Right renal pelvis (tissue), 4 donors: ENCODE measurements around the gene MYO16. TPM values are rescaled to one million over a fixed set of nuclear protein-coding genes. Genes with fewer than 3 reads are reported as not detected.

Experiments
- DNase-seq, 4 donors: peaks; one replicate each; pipeline ENCODE4 v3.0.0-alpha.2; 2013; ENCODE audit warnings: low read depth in 4 of 4, low spot score in 3 of 4, missing footprints in 1 of 4
- polyA plus RNA-seq, 4 donors: library from polyadenylated mRNA; unstranded; fragments of 120-200 nt; gene quantifications; one replicate each; pipeline ENCODE4 v1.2.1, GENCODE V29; 2013; ENCODE audit not compliant: insufficient read length in 4 of 4

The MYO16 gene
- polyA plus RNA-seq, 4 donors, result 0.40 to 0.77 (median 0.53) TPM

GRCh38 chr13:109160357-109160756, 530.9 kb downstream of the MYO16 start:
- no peak for DNase-seq

- no peak for DNase-seq
These were observed 531.7 kb downstream of the MYO16 start for GRCh38 chr13:109160887-109161669.

GRCh38 chr13:109162248-109163036, 533.0 kb downstream of the MYO16 start:
- no peak for DNase-seq

DNA sequence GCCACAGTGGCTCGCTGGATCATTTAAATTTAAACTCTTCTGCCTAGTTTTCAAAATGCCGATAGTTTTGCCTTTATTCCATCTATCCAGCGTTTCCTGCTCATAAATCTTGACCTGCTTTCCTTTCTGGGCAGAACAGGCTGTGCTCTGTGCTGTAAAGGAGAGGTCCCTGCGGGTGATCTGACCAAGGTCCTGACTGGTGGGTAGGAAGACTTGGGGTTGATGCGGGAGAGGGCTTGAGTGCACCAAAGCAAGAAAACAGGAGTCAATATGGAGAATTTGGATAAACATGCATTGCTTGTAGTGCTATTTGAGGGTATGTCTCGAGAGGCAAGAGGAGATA, 533.6 kb downstream of the MYO16 start:
- DNase-seq, result no peak

GRCh38 chr13:109165417-109165904, 536.0 kb downstream of the MYO16 start:
- DNase-seq, result no peak

GRCh38 chr13:109166804-109167203, 537.4 kb downstream of the MYO16 start:
- no peak for DNase-seq

GRCh38 chr13:109172136-109172535, 542.7 kb downstream of the MYO16 start:
- DNase-seq, result no peak

DNA sequence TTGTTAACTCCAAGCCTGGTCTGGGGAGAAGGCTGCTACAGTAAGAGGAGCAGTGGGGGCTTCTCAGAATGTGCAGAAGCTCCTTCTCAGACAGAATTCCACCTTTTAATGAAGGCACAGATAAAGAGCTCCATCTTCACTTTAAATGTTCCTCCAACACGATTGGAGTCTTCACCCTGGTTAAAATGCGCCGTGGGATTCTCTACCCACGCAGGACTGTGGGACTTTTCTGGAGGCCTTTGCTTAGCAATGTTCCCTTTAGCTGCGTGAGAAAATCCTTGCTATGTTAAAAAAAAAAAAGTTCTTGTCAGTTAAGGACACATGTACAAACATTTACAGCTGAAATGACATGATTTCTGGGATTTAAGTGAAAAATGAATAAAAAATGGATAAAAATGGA, 546.3 kb downstream of the MYO16 start:
- DNase-seq, result no peak

DNA sequence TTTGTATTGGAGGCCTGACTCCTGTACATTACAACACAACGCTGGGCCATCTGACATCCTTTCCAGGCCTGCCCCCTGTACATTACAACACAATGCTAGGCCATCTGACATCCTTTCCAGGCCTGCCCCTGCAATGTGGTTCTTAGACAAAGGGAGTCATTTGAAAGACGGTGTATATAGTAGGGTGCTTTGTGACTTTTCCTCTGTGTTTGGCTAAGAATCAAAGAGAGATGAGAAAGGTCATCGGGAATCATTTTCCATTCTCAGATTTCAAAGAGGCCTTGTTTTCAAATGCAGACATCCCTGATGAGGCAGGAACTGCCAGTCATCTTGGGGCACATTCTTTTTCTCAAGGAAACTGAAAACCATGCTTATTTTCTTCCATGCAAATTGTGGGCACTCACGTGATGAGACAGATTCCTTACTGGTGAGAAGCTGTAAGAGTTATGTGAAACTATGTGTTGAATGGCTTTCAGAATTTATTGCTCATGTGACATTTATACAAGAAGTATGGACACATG, 551.6 kb downstream of the MYO16 start:
- no peak for DNase-seq

GRCh38 chr13:109182777-109183465, 553.5 kb downstream of the MYO16 start:
- no peak for DNase-seq

- DNase-seq, result no peak
These were observed 562.0 kb downstream of the MYO16 start for GRCh38 chr13:109191413-109191812.

GRCh38 chr13:109192306-109192705, 562.9 kb downstream of the MYO16 start:
- no peak for DNase-seq

DNA sequence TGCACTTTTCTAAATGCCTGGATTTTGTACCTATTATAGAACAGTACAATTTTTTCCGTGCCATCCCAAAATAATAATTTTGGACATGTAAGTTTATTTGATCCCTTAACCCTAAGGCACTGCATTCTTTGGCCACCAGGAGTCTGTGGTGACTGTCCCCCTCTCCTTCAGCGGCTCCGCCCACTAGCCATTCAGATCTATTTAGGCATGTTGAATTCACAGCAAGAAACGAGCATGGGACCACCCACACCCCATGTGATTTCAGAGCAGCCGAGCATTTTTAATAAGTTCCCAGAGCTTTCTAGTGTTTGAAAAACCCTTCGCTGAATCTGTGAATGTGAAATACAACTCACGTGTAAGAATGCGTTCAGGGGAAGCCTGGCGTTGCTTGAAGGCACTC, 567.5 kb downstream of the MYO16 start:
- DNase-seq, result no peak

DNA sequence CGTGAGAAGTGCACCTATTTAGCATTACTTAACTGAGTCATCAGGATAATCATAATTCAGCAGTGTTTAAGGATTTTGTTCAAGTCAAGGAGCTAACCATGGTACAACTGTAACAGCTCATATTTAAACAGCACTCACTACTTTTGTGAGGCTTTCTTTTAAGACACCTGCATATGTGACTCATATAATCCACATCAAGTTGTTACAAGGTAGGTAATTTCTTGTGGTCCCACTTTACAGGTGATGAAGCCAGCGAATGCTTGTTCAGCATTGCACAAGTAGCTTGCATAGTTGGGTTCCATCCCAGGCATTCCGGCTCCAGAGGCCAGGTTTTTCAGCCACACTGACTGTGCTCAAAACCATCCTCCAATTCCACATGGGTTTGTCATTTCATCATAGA, 569.2 kb downstream of the MYO16 start:
- no peak for DNase-seq

DNA sequence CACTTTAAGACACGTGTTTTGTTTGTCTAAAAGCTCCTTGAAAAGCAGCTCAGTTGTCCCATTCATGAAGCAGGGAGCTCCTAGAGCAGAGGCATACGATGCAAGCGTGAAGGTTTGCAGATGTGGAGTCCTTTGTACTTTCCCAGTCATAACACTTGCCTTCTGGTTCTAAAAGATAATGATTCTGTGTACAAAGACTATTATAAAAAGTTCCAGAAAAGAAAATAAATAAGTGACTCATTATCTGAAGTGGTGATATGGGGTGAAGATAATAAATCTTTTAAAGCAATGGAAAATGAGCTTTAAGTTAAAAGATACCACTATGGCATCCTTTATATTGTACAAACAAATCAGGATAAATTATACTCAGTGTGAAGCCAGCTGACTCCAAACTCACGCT, 569.9 kb downstream of the MYO16 start:
- DNase-seq, result no peak

GRCh38 chr13:109200556-109200955, 571.1 kb downstream of the MYO16 start:
- DNase-seq, result no peak

DNA sequence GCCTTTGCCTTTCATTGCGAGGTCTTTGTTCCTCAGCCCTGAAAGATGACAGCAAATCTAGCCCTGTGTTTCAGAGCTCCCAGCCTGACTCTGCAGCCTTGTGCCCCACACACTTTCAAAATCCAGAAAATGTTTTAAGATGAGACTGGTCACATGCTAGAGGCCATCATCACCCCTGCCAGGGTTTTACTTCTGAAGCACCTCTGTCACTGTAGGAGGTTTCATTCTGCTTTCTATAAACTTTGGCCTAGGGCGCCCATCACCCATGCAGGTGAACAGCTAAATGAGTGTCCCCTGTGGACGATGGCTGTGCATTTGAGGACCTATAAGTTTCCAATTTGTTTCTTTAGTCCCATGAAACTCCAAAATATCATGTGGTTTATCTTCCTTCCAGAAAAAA, 574.2 kb downstream of the MYO16 start:
- no peak for DNase-seq

GRCh38 chr13:109204252-109204651, 574.8 kb downstream of the MYO16 start:
- no peak for DNase-seq

- DNase-seq, result no peak
These were observed 575.2 kb downstream of the MYO16 start for GRCh38 chr13:109204657-109205056.

DNA sequence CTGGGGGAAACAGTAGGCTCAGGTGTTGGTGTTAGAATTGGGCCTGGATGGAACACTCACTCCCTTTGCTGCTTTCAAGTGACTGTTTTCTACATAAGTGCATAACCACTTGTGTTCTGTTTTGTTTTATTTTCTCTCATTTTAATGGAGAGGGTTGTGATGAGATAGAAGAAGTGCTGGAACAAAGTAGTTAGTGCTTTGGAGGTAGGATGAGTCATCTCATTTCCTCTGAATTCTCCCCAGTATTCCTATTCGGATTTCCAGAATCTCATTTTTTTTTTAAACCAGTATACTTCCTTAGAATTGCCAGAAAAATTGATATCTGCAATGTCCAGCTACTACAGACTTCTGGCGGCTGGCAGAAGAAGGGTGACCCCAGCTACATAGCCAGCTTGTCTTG, 575.9 kb downstream of the MYO16 start:
- DNase-seq, result no peak

GRCh38 chr13:109206616-109207015, 577.2 kb downstream of the MYO16 start:
- DNase-seq, result no peak
